Fibroblast of lung (primary cell): Measurements from ENCODE around the gene FHOD3.

ENCODE experiments used
- CTCF ChIP-seq, 2 donors: IDR thresholded peaks in 1 of 2; conservative IDR thresholded peaks in 1 of 2; 1 replicate in 1 of 2; 2 replicates in 1 of 2; pipeline ENCODE4 v1.5.1; 2011 to 2012; ENCODE audit warnings: low read length in 2 of 2, control low read depth in 1 of 2, inconsistent platforms in 1 of 2, low read depth in 1 of 2, mild to moderate bottlenecking in 1 of 2
- EZH2 ChIP-seq: IDR thresholded peaks from 2 replicates; pipeline ENCODE4 v1.5.1; 2012; ENCODE audit warnings: low read length, control low read depth, mild to moderate bottlenecking; ENCODE audit errors: missing control alignments

- TF ChIP-seq CTCF (conservative IDR thresholded peaks at IDR 0.05 in 1 of 2, IDR thresholded peaks at IDR 0.05 in 1 of 2; ENCODE audit: low read depth in 1 of 2, low read length in 2 of 2), result no peak
- no peak for TF ChIP-seq EZH2
These were observed 196.0 kb downstream of the FHOD3 start for GRCh38 chr18:36493349-36494159.
